ENCODE data around the gene PKM. TPM values are rescaled to one million over a fixed set of nuclear protein-coding genes. Genes with fewer than 3 reads are reported as not detected.

Gene PKM
- total and polyA plus RNA-seq, 2 donors (not counting 3 experiments of a cell fraction or from before 2014, with no cell fraction given) = 689 to 968 TPM

DNA sequence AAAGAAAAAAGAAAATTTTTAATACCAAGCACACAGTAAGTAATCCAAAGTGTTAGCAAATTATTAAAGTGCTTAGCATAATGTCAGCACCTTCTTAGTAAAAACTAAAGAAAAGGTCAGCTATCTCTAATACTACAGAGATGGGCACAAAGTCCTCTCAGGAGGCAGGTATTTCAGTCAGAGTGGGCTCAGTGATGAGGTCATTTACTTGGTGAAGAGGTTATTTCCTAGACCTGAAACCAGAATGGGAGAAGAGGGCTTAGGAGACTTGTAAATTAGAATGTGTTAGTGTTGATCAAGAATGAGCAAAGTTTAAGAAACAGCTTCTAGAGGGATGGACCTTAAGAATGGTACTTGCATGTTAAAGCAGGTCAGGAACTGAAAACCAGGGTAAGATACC lies 8.7 kb upstream of the PKM start:
- dilution Hi-C loops (cut with MboI; ENCODE audit: extremely low pct_ligation_motif_present, low sequenced_read_pairs) (no loop called here), intact Hi-C loops (cut with micrococcal nuclease) (loop anchor here (10.0 kb wide), 1 partner anchor 945 kb away; no protein-coding TSS in a partner anchor)
- no peak overlapping the region for H3K4me3 ChIP-seq (replicated peaks in 1 of 3; ENCODE audit: insufficient read depth in 1 of 3, low read depth in 1 of 3, low read length in 3 of 3)
- H3K79me2 ChIP-seq (ENCODE audit: control insufficient read depth, insufficient read depth, low read length) = no peaks in the 10 kb centered on the region
- no peak overlapping the region for H3K27ac ChIP-seq (ENCODE audit: insufficient read depth, low read depth, low read length)
- peaks cover 18% of the 10 kb centered on the region for H3K4me1 ChIP-seq (ENCODE audit: control insufficient read depth, extremely low read depth, insufficient read depth, low read length)
- ChIA-PET POLR2A (no interaction called here), CTCF (interaction anchor here (0.6 to 2.4 kb wide), 2 partner anchors 13 to 327 kb away, joined by 3 to 10 read pairs; no protein-coding TSS in a partner anchor)
- H3K4me2 ChIP-seq (ENCODE audit: insufficient read depth, low read length) = no peak overlapping the region
- H3K9ac ChIP-seq (replicated peaks; ENCODE audit: extremely low read depth, insufficient read depth, low read length) = no peak overlapping the region
- TF ChIP-seq MYC (IDR thresholded peaks at IDR 0.05; ENCODE audit: low read depth, low read length) = no peak
- TF ChIP-seq CTCF (IDR thresholded peaks at IDR 0.05; ENCODE audit: extremely low read depth in 1 of 2, insufficient read depth in 1 of 2, low read depth in 1 of 2, low read length in 2 of 2) = no peak
- no peak for TF ChIP-seq POLR2A (IDR thresholded peaks at IDR 0.05; ENCODE audit: low read depth, low read length)
- no peak for TF ChIP-seq JUN (IDR thresholded peaks at IDR 0.05; ENCODE audit: borderline replicate concordance, insufficient read depth, insufficient read length, low read depth)
- TF ChIP-seq GATA2 (IDR thresholded peaks at IDR 0.05; ENCODE audit: insufficient read depth, insufficient read length, low read depth, low read length) = no peak
- TF ChIP-seq MAX (IDR thresholded peaks at IDR 0.05; ENCODE audit: insufficient read depth, insufficient read length) = no peak
- no peak for TF ChIP-seq POLR2AphosphoS5 (IDR thresholded peaks at IDR 0.05; ENCODE audit: insufficient read depth, low read depth, low read length)
- TF ChIP-seq FOS (IDR thresholded peaks at IDR 0.05; ENCODE audit: borderline replicate concordance, insufficient read depth, low read length) = no peak
- no peak for TF ChIP-seq EZH2 (IDR thresholded peaks at IDR 0.05; ENCODE audit: borderline replicate concordance, low read depth, low read length, severe bottlenecking)
- H3K9me1 ChIP-seq (replicated peaks; ENCODE audit: control insufficient read depth, extremely low read depth, insufficient read depth, low read length) = no peaks in the 10 kb centered on the region
- no peak for FAIRE-seq
- no peaks in the 10 kb centered on the region for H3K9me3 ChIP-seq (replicated peaks; ENCODE audit: control insufficient read depth, insufficient read depth, low read length)
- DNase-seq (ENCODE audit: low read depth, low spot score) = no peak
- peaks cover 0 to 16% of the 10 kb centered on the region in 2 experiments for H3K36me3 ChIP-seq (ENCODE audit: control insufficient read depth in 2 of 2, extremely low read depth in 1 of 2, insufficient read depth in 2 of 2, low read length in 2 of 2)
- no peaks in the 10 kb centered on the region for H4K20me1 ChIP-seq (replicated peaks; ENCODE audit: control insufficient read depth, extremely low read depth, insufficient read depth, low read length)
- H2AFZ ChIP-seq (ENCODE audit: low read depth, low read length) = no peak overlapping the region
- BruUV-seq (replicated peaks) = no TSS peak
- no peaks in the 10 kb centered on the region for H3K27me3 ChIP-seq (ENCODE audit: control insufficient read depth in 2 of 2, insufficient read depth in 2 of 2, low read length in 2 of 2)
